ENCODE measurements around the gene CAVIN2.

DNA sequence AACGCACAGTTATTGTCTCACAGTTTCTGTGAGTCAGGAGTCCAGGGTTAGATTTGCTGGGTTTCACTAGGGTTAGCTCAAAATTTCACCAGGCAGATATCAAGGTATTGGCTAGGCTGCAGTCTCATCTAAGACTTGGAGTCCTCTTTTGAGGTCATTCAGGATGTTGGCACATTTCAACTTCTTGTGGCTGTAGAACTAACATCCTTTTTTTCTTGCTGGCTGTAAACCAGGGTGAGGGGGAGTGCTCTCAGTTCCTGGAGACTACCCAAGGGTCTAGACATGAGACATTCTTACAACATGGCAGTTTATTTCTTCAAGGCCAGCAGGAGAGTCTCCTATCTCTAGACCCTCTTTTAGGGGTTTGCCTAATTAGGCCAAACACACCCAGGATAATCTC, 12.8 kb upstream of the CAVIN2 start:
- TF ChIP-seq, protein P1, sequence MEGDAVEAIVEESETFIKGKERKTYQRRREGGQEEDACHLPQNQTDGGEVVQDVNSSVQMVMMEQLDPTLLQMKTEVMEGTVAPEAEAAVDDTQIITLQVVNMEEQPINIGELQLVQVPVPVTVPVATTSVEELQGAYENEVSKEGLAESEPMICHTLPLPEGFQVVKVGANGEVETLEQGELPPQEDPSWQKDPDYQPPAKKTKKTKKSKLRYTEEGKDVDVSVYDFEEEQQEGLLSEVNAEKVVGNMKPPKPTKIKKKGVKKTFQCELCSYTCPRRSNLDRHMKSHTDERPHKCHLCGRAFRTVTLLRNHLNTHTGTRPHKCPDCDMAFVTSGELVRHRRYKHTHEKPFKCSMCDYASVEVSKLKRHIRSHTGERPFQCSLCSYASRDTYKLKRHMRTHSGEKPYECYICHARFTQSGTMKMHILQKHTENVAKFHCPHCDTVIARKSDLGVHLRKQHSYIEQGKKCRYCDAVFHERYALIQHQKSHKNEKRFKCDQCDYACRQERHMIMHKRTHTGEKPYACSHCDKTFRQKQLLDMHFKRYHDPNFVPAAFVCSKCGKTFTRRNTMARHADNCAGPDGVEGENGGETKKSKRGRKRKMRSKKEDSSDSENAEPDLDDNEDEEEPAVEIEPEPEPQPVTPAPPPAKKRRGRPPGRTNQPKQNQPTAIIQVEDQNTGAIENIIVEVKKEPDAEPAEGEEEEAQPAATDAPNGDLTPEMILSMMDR (IDR thresholded peaks at IDR 0.05; ENCODE audit: low read length) = no peak
- no peak for TF ChIP-seq EZH2 (optimal IDR thresholded peaks at IDR 0.05; ENCODE audit: low read depth, low read length)
